Endothelial cell of umbilical vein (primary cell): ENCODE data around the gene OLFML2A. TPM values are rescaled to one million over a fixed set of nuclear protein-coding genes. Genes with fewer than 3 reads are reported as not detected.

Experiments
- BruUV-seq: library from RNA; stranded (reverse); fragments of 400-500 nt; replicated peaks from 2 replicates; lab custom pipeline; 2021; lab: Mats Ljungman, UMichigan
- CTCF ChIA-PET: fragments of 300-600, 350-600 bp; sonication (Branson Sonifier 250); formaldehyde crosslinking; loops from one replicate; lab custom pipeline; 2021; ENCODE audit warnings: antibody characterized with exemption, inconsistent platforms; lab: Charles Lee
- POLR2A ChIA-PET: fragments of 300-600, 350-600 bp; sonication (Branson Sonifier 250); formaldehyde crosslinking; loops from one replicate; lab custom pipeline; 2021; ENCODE audit warnings: antibody characterized with exemption, inconsistent platforms; lab: Charles Lee
- DNase-seq: peaks from one replicate; pipeline ENCODE4 v3.0.0-alpha.2; 2011; ENCODE audit warnings: low read depth, low spot score
- FAIRE-seq: peaks from 2 replicates; lab custom pipeline; 2011; peaks lifted over from hg19 to GRCh38; lab: Jason Lieb, UNC
- H2AFZ ChIP-seq: 2 replicates; pipeline ENCODE4 v1.6.0; 2012; ENCODE audit warnings: low read depth, low read length, control low read depth, inconsistent platforms
- H3K27ac ChIP-seq: 2 replicates; pipeline ENCODE4 v1.5.1; 2011; ENCODE audit warnings: low read depth, mild to moderate bottlenecking, control low read depth, low read length, moderate library complexity; ENCODE audit not compliant: insufficient read depth
- H3K27me3 ChIP-seq, 2 experiments: 2 replicates each; pipeline versions ENCODE4 v1.6.0 to v1.6.1; 2011; ENCODE audit warnings: low read length in 2 of 2, mixed read lengths in 1 of 2; ENCODE audit not compliant: control insufficient read depth in 2 of 2, insufficient read depth in 2 of 2
- H3K36me3 ChIP-seq, 2 experiments: 2 replicates in 1 of 2; 3 replicates in 1 of 2; pipeline ENCODE4 v1.5.1; 2011; ENCODE audit warnings: low read length in 2 of 2, mild to moderate bottlenecking in 1 of 2, moderate library complexity in 1 of 2; ENCODE audit not compliant: control insufficient read depth in 2 of 2, insufficient read depth in 2 of 2; ENCODE audit errors: extremely low read depth in 1 of 2
- H3K4me1 ChIP-seq: 3 replicates; pipeline ENCODE4 v1.5.1; 2011; ENCODE audit warnings: mild to moderate bottlenecking, low read length; ENCODE audit not compliant: control insufficient read depth, insufficient read depth; ENCODE audit errors: extremely low read depth
- H3K4me2 ChIP-seq: 2 replicates; pipeline ENCODE4 v1.6.1; 2011; ENCODE audit warnings: low read length, control low read depth, mixed read lengths; ENCODE audit not compliant: insufficient read depth
- H3K4me3 ChIP-seq, 3 experiments: fragments of 200-600 bp in 1 of 3; sonication (generic), shearing (Covaris generic) in 1 of 3; replicated peaks in 1 of 3; 2 replicates each; pipeline ENCODE4 v1.5.1; 2011 to 2016; ENCODE audit warnings: control low read depth in 3 of 3, low read length in 3 of 3, mild to moderate bottlenecking in 2 of 3, inconsistent platforms in 1 of 3, low read depth in 1 of 3, moderate library complexity in 1 of 3; ENCODE audit not compliant: insufficient read depth in 1 of 3
- H3K79me2 ChIP-seq: 2 replicates; pipeline ENCODE4 v1.6.0; 2012; ENCODE audit warnings: low read length, inconsistent platforms; ENCODE audit not compliant: control insufficient read depth, insufficient read depth
- H3K9ac ChIP-seq: replicated peaks from 2 replicates; pipeline ENCODE3; 2011; ENCODE audit warnings: low read length, control low read depth; ENCODE audit not compliant: insufficient read depth; ENCODE audit errors: extremely low read depth
- H3K9me1 ChIP-seq: replicated peaks from 3 replicates; pipeline ENCODE4 v1.6.0; 2011; ENCODE audit warnings: mild to moderate bottlenecking, low read length; ENCODE audit not compliant: control insufficient read depth, insufficient read depth; ENCODE audit errors: extremely low read depth
- H3K9me3 ChIP-seq: replicated peaks from 2 replicates; pipeline ENCODE4 v1.5.1; 2012; ENCODE audit warnings: low read length, inconsistent platforms; ENCODE audit not compliant: control insufficient read depth, insufficient read depth
- H4K20me1 ChIP-seq: replicated peaks from 2 replicates; pipeline ENCODE3; 2011; ENCODE audit warnings: mild to moderate bottlenecking, low read length; ENCODE audit not compliant: control insufficient read depth, insufficient read depth; ENCODE audit errors: extremely low read depth
- EZH2 ChIP-seq: IDR thresholded peaks from 2 replicates; pipeline ENCODE4 v1.6.1; 2012; ENCODE audit warnings: borderline replicate concordance, low read depth, mild to moderate bottlenecking, moderate library complexity, low read length, inconsistent platforms; ENCODE audit not compliant: severe bottlenecking
- FOS ChIP-seq: IDR thresholded peaks from 2 replicates; pipeline ENCODE4 v1.6.1; 2011; ENCODE audit warnings: mild to moderate bottlenecking, low read length, moderate library complexity, borderline replicate concordance; ENCODE audit not compliant: insufficient read depth
- GATA2 ChIP-seq: IDR thresholded peaks from 2 replicates; pipeline ENCODE4 v1.7.0; 2011; ENCODE audit warnings: low read depth, mild to moderate bottlenecking, moderate library complexity, mixed read lengths, low read length; ENCODE audit not compliant: insufficient read length, insufficient read depth
- JUN ChIP-seq: IDR thresholded peaks from 2 replicates; pipeline ENCODE4 v1.6.1; 2011; ENCODE audit warnings: borderline replicate concordance, low read depth; ENCODE audit not compliant: insufficient read length, insufficient read depth
- MYC ChIP-seq: IDR thresholded peaks from one replicate; pipeline ENCODE4 v1.6.1; 2011; ENCODE audit warnings: mild to moderate bottlenecking, low read depth, low read length
- POLR2A ChIP-seq: IDR thresholded peaks from 2 replicates; pipeline ENCODE4 v1.6.1; 2012; ENCODE audit warnings: low read depth, mild to moderate bottlenecking, control low read depth, low read length
- dilution Hi-C: fragments of 300-500 bp; cut with MboI; formaldehyde crosslinking; loops from one replicate; pipeline ENCODE4 v1.15.0; 2019; ENCODE audit warnings: low sequenced_read_pairs; ENCODE audit not compliant: extremely low pct_ligation_motif_present
- intact Hi-C: fragments of 100-400 bp; cut with micrococcal nuclease; formaldehyde crosslinking; loops from one replicate; pipeline ENCODE4 v1.10.0; 2022
- polyA plus RNA-seq, 4 experiments: library from polyadenylated mRNA; depleted of rRNA in 3 of 4; stranded (reverse) in 3 of 4; unstranded in 1 of 4; fragments of >200 nt; gene quantifications; 2 replicates each; pipeline versions ENCODE4 v1.2.1 to v1.2.3, GENCODE V29; 2011 to 2012; ENCODE audit warnings: missing spikeins in 1 of 4
- total RNA-seq: library from RNA; stranded (reverse); gene quantifications from 2 replicates; pipeline ENCODE4 v1.2.3, GENCODE V29; 2021
- TF ChIP-seq, protein P1 (sequence below), 2 donors: IDR thresholded peaks; 1 replicate in 1 of 2; 2 replicates in 1 of 2; pipeline ENCODE4 v1.5.1; 2011; ENCODE audit warnings: low read length in 2 of 2, mild to moderate bottlenecking in 2 of 2, moderate library complexity in 2 of 2, control low read depth in 1 of 2, inconsistent platforms in 1 of 2, low read depth in 1 of 2; ENCODE audit not compliant: insufficient read depth in 1 of 2; ENCODE audit errors: extremely low read depth in 1 of 2
- TF ChIP-seq, protein P2 (sequence below): IDR thresholded peaks from 2 replicates; pipeline ENCODE4 v1.6.1; 2011; ENCODE audit not compliant: insufficient read depth, insufficient read length

The OLFML2A gene
- total and polyA plus RNA-seq, 2 donors (not counting 3 experiments of a cell fraction or from before 2014, with no cell fraction given) = 0.92 to 1.1 TPM

DNA sequence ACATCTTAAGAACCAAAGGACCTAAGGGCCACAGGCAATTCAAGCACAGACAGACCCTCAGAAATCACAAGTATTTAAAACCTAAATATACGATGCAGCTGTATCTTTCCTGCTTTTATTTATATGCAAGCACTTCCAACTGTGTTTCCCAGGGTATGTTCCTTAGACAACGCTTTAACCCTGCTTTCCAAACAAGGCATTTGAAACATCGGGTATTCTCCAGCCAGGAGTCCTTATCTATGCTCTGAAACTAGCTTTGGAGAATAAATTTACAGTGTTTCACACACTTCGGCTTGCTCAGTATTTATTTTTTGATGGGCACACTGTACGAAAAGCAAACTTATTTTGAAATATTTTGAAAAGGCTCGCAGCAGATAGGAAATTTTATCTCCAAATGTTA, 19.3 kb upstream of the OLFML2A start:
- ChIA-PET POLR2A (no interaction called here), CTCF (interaction anchor here (1.0 to 2.1 kb wide), 2 partner anchors 15 to 206 kb away, joined by 3 to 4 read pairs; no protein-coding TSS in a partner anchor)
- Histone ChIP-seq H3K9me3 (no peaks in the 10 kb centered on the region), H3K4me3 (no peak overlapping the region), H2AFZ (no peak overlapping the region), H3K4me1 (no peaks in the 10 kb centered on the region), H3K4me2 (no peak overlapping the region), H3K9me1 (no peaks in the 10 kb centered on the region), H3K27me3 (peaks cover 44 to 80% of the 10 kb centered on the region in 2 experiments), H3K9ac (no peak overlapping the region), H4K20me1 (no peaks in the 10 kb centered on the region), H3K79me2 (no peaks in the 10 kb centered on the region), H3K36me3 (no peaks in the 10 kb centered on the region), H3K27ac (no peak overlapping the region)
- dilution Hi-C loops (no loop called here), intact Hi-C loops (no loop called here)
- BruUV-seq = no TSS peak
- FAIRE-seq (no peak), DNase-seq (no peak)
- TF ChIP-seq GATA2 (no peak), POLR2A (no peak), MYC (no peak), EZH2 (no peak), FOS (no peak), JUN (no peak)
- TF ChIP-seq, protein P1, sequence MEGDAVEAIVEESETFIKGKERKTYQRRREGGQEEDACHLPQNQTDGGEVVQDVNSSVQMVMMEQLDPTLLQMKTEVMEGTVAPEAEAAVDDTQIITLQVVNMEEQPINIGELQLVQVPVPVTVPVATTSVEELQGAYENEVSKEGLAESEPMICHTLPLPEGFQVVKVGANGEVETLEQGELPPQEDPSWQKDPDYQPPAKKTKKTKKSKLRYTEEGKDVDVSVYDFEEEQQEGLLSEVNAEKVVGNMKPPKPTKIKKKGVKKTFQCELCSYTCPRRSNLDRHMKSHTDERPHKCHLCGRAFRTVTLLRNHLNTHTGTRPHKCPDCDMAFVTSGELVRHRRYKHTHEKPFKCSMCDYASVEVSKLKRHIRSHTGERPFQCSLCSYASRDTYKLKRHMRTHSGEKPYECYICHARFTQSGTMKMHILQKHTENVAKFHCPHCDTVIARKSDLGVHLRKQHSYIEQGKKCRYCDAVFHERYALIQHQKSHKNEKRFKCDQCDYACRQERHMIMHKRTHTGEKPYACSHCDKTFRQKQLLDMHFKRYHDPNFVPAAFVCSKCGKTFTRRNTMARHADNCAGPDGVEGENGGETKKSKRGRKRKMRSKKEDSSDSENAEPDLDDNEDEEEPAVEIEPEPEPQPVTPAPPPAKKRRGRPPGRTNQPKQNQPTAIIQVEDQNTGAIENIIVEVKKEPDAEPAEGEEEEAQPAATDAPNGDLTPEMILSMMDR (IDR thresholded peaks at IDR 0.05; ENCODE audit: extremely low read depth in 1 of 2, insufficient read depth in 1 of 2, low read depth in 1 of 2, low read length in 2 of 2) = no peak
- TF ChIP-seq, protein P2, sequence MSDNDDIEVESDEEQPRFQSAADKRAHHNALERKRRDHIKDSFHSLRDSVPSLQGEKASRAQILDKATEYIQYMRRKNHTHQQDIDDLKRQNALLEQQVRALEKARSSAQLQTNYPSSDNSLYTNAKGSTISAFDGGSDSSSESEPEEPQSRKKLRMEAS = no peak
